Sigmoid colon (tissue), 4 donors: ENCODE data around the gene ITPR2.

Source experiments
- CTCF ChIP-seq, 4 experiments: fragments of 450-650 bp in 3 of 4; fragments of 200-600 bp in 1 of 4; IDR thresholded peaks; one replicate each; pipeline ENCODE4 v1.5.1; 2016 to 2019; ENCODE audit warnings: antibody characterized with exemption in 4 of 4, mild to moderate bottlenecking in 3 of 4, moderate library complexity in 2 of 4
- EP300 ChIP-seq, 4 donors: sonication (generic); formaldehyde crosslinking; IDR thresholded peaks; one replicate each; pipeline ENCODE4 v1.6.1; 2017; ENCODE audit warnings: antibody characterized with exemption in 4 of 4
- POLR2A ChIP-seq, 2 donors: fragments of 450-650 bp; IDR thresholded peaks; one replicate each; pipeline ENCODE4 v1.6.1; 2016; ENCODE audit warnings: antibody characterized with exemption in 2 of 2, mild to moderate bottlenecking in 2 of 2, moderate library complexity in 2 of 2

- TF ChIP-seq CTCF (IDR thresholded peaks at IDR 0.05) (no peak), EP300 (IDR thresholded peaks at IDR 0.05) (no peak), POLR2A (IDR thresholded peaks at IDR 0.05) (no peak)
Observed at GRCh38 chr12:26786491-26786864, 46.5 kb downstream of the ITPR2 start.
